Right lung (tissue), 5 donors: ENCODE results near the gene MLLT6. TPM values are rescaled to one million over a fixed set of nuclear protein-coding genes. Genes with fewer than 3 reads are reported as not detected.

Experiments used
- DNase-seq, 2 donors: peaks; one replicate each; pipeline ENCODE4 v3.0.0-alpha.2; 2013
- polyA plus RNA-seq, 5 donors: library from polyadenylated mRNA; unstranded; fragments of 120-200 nt; gene quantifications; one replicate each; pipeline versions ENCODE4 v1.2.1 to v1.2.3, GENCODE V29; 2013; ENCODE audit warnings: inconsistent platforms in 1 of 5, low replicate concordance in 1 of 5; ENCODE audit not compliant: insufficient read length in 5 of 5, insufficient read depth in 1 of 5

Gene MLLT6
- polyA plus RNA-seq, 5 donors: 88.4 to 127 (median 112) TPM

DNA sequence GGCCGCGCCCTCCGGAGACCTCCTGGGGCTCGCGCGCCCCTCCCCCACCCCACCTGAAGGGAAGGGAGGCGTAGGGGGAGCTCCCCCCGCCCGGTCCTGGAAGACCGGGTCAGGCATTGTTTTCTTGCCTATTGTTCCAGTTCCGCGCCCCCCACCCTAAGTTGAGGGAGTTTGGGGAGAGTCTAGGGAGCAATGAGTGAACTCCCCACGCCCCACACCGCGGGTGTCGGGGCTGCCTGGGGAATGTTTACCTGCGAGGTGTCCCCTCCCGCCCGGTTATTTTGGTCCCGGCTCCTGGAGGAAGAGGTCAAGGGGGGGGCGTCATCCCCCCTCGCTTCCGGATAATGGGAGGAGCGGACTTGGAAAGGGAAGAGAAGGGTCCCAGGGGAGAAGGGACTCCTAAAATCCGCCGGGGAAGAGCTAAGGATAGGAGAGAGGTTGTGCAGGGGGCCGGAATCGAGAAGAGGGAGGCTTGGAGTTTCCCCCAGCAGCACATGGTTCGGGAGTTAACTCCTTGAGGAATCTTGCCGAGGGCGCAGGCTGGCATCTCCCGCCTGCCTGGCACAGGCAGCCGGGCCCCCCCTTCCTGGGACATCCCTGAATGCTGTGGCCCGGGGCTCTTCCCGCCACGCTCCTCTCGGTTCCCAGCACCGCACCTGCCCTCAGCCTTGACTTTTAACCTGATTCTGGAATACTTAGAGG lies 881 bp downstream of the MLLT6 start:
- DNase-seq: no peak

- DNase-seq: no peak
Observed at GRCh38 chr17:38706505-38707216, 1.6 kb downstream of the MLLT6 start.

- DNase-seq: no peak
Observed at GRCh38 chr17:38707678-38708351, 2.7 kb downstream of the MLLT6 start.

DNA sequence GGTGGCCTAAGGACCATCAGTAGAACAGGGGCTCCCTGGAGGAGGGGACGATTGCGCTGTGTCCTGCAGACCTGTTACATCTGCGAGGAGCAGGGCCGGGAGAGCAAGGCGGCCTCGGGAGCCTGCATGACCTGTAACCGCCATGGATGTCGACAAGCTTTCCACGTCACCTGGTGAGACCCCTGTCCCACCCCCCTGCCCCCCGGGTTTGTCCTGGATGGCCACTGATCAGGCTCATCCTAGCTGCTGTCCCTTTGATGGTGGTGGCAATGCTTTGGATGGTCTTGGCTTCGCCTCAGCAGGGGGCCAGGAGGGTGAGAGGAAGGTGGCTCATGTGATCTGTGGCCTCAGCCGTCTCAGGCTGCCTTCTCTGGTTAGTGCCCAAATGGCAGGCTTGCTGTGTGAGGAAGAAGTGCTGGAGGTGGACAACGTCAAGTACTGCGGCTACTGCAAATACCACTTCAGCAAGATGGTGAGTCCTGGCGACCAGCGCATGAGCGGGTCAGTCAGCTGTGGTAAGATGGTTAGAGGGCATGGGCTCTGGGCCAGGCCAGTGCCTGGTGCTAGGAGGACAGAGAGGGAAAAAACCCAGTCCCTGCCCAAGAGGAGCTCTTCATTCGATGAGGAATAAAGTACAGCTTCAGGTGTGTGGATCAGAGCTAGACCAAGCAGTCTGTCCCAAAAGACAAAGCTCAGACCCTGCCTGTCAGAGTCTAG lies 4.2 kb downstream of the MLLT6 start:
- DNase-seq: no peak

GRCh38 chr17:38709864-38710603 lies 5.0 kb downstream of the MLLT6 start:
- DNase-seq: no peak

GRCh38 chr17:38710604-38710962 lies 5.5 kb downstream of the MLLT6 start:
- no peak for DNase-seq

GRCh38 chr17:38710985-38711384 lies 5.9 kb downstream of the MLLT6 start:
- DNase-seq: no peak

DNA sequence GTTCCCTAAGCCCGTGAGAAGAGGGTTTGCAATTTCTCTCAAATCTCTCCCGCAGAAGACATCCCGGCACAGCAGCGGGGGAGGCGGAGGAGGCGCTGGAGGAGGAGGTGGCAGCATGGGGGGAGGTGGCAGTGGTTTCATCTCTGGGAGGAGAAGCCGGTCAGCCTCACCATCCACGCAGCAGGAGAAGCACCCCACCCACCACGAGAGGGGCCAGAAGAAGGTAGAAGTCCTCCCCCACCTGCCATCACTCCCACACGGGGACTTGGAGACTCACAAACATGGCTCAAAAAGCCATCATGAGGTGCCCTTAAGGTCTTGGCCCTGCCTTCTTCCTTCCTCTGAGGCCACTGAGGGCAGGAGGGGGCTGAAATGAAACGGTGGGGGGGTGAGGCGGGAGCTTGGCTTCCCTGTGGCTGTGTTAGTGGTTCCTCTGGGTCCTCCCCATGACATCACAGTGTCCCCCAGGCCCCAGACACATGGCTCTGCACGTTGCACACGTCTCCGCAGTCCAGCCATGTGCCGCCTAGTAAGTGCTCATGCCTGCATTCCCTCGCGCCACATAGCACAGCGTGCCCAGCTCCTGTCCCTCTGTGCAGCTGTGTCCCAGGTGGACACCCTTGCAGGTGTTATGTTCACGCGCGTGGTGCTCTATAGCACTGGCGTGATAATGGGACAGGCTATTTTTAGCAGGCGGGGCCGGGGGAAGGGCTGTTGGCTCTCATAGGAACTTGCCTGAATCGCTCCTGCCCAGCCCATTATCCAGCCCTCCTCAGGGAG lies 6.9 kb downstream of the MLLT6 start:
- no peak for DNase-seq

DNA sequence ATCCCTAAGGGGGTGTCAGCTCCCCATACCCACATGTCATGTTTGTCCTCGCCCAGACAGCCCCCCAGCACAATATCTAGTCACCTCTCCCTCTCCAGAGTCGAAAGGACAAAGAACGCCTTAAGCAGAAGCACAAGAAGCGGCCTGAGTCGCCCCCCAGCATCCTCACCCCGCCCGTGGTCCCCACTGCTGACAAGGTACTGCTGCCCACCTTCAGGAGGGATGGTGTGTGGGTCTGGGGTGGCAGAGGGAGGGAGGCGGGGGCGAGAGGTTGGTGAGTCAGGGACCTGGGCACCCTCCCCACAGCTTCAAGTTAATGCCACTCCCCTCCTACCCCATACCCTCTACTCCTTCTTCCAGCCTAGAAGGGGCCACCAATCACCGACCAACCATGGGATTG lies 7.5 kb downstream of the MLLT6 start:
- DNase-seq: no peak

DNA sequence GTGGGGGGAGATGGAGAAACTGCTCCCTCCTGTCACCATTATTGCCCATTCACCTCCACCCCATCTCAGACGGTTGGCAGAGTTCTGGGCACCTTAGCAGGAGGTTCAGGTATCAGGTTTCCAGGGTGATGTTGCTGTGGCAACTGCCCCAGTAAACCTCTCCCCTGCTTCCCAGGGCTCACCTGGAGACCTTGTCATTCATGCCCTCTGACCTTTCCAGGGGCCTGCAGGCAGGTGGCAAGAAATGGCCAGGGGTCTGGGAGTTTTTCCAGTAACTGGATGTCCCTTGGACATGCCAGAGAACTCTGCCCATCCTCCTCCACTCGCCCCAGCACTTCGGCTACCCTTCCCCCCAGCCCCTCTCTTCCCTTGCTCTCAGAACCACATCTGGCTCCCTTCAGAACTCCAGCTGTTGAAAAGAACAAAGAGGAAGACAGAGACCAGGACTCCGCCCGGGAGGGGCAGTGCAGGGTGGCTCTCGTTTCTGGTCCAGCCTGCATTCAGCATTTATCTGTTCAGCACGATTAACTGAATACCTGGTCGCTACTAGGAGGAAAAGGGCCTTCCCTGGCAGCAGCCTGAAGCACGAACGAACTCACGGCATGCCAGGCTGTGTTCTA lies 8.5 kb downstream of the MLLT6 start:
- no peak for DNase-seq

DNA sequence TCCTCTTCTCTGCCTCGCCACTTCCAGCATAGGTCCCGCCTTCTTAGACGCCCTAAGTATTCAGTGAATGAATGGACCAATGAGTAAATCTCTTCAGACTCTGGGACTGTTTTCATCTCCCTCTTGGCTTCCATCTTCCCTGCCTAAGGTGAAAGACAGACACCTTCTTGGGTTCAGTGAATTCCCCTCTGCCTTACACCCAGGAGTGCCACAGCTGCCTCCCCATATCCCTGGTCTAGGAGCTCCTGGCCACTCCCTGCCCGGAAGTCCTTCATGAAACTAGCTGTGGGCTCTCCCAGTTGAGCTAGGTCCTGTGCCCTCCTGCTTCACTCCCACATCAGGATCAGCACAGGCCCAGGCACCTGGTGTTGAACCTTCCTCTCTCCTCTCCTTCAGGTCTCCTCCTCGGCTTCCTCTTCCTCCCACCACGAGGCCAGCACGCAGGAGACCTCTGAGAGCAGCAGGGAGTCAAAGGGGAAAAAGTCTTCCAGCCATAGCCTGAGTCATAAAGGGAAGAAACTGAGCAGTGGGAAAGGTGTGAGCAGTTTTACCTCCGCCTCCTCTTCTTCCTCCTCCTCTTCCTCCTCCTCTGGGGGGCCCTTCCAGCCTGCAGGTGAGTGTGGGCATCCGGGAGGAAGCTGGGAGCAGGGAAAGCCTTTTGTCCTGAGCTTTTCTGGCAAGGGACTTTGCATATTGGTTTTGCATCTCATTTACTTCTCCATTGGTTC lies 10.3 kb downstream of the MLLT6 start:
- DNase-seq: no peak

DNA sequence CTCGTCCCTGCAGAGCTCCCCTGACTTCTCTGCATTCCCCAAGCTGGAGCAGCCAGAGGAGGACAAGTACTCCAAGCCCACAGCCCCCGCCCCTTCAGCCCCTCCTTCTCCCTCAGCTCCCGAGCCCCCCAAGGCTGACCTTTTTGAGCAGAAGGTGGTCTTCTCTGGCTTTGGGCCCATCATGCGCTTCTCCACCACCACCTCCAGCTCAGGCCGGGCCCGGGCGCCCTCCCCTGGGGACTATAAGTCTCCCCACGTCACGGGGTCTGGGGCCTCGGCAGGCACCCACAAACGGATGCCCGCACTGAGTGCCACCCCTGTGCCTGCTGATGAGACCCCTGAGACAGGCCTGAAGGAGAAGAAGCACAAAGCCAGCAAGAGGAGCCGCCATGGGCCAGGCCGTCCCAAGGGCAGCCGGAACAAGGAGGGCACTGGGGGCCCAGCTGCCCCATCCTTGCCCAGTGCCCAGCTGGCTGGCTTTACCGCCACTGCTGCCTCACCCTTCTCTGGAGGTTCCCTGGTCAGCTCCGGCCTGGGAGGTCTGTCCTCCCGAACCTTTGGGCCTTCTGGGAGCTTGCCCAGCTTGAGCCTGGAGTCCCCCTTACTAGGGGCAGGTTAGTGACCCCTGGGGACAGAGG lies 11.4 kb downstream of the MLLT6 start:
- no peak for DNase-seq

DNA sequence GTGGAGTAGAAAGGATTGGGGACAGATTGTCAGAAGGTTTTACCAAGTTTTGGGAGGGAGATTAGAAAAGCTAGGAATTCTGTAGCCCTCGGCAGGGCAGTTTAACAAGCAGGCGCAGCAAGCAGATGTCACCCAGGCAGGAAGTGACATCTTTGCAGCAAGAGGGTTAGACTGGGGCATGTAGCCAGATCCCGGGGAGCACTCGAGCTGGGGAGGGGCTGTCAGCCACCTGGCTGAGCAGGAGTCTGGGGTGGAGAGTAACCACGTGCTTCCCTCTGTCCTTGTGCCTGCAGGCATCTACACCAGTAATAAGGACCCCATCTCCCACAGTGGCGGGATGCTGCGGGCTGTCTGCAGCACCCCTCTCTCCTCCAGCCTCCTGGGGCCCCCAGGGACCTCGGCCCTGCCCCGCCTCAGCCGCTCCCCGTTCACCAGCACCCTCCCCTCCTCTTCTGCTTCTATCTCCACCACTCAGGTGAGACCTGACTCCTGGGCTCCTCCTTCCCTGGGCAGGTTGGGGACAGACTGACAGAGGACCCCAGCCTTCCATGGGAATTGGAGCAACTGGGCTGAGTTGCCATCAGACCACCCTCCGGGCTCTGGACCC lies 12.2 kb downstream of the MLLT6 start:
- DNase-seq: no peak

DNA sequence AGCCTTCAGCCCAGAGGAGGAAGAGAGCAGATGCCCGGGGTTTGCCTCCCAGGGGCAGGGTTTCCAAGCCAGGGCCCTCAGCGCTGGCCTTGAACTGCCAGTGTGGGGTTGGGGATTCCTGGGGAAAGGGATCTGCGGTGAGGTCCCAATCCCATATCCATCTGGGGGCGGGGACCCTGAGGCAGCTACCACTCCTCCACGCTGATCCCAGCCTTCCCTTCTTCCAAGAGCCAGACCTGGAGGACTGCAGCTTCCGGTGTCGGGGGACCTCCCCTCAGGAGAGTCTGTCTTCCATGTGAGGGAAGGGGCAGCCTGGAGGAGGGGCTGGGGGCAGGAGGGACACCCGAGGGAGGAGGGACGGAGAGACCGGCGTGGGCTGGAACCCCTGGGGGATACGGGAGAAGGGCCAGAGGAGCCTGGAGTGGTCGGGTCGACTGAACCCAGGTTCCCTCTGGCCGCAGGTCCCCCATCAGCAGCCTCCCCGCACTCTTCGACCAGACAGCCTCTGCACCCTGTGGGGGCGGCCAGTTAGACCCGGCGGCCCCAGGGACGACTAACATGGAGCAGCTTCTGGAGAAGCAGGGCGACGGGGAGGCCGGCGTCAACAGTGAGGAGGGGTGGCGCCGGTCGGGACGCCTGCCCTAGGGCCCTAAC lies 14.3 kb downstream of the MLLT6 start:
- DNase-seq: no peak

- DNase-seq: no peak
Observed at GRCh38 chr17:38719943-38720641, 15.0 kb downstream of the MLLT6 start.

DNA sequence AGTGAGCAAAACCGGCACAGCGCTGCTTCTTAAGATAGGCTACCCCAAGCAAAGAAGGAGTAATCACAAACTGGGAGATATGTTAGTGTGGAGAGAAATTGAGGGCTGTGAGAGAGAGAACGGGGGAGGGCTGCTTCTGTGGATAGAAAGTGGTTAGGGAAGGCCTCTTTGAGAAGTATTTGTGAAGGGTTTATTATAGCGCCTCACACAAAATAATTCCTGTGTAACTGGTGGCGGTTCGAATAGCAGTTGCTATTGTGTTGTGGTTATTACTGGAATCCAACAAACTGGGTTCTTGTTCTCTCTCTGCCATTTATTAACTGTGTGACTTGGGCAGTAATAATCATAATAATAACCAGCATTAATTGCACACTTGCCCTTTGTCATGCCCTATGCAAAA lies 15.9 kb downstream of the MLLT6 start:
- no peak for DNase-seq

DNA sequence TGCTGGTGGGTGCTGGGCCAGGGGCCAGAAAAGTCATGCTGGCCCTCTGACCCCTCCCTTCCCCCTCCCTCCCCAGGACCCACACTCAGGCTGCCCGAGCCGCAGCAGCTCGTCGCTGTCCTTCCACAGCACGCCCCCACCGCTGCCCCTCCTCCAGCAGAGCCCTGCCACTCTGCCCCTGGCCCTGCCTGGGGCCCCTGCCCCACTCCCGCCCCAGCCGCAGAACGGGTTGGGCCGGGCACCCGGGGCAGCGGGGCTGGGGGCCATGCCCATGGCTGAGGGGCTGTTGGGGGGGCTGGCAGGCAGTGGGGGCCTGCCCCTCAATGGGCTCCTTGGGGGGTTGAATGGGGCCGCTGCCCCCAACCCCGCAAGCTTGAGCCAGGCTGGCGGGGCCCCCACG lies 16.7 kb downstream of the MLLT6 start:
- no peak for DNase-seq
